ENCODE data around the gene ATG12. TPM values are rescaled to one million over a fixed set of nuclear protein-coding genes. Genes with fewer than 3 reads are reported as not detected.

ATG12 gene
- polyA plus RNA-seq, 1 of the 3 experiments (the other 2 are of a cell fraction): 29.1 TPM

- Histone ChIP-seq H3K36me3 (replicated peaks in 1 of 2; ENCODE audit: control insufficient read depth in 1 of 2, insufficient read depth in 2 of 2, low read length in 1 of 2) (peaks cover 17 to 20% of the 10 kb centered on the region in 2 experiments), H3K9me3 (no peaks in the 10 kb centered on the region), H3K4me3 (ENCODE audit: low read depth in 2 of 2, low read length in 1 of 2) (no peak overlapping the region), H3F3A (replicated peaks; ENCODE audit: insufficient read depth) (no peaks in the 10 kb centered on the region), H4K20me1 (ENCODE audit: insufficient read depth) (no peaks in the 10 kb centered on the region), H3K79me2 (ENCODE audit: insufficient read depth) (peaks cover 9% of the 10 kb centered on the region), H2AFZ (ENCODE audit: low read depth) (no peak overlapping the region), H3K4me2 (no peak overlapping the region), H3K4me1 (ENCODE audit: control insufficient read depth in 1 of 2, insufficient read depth in 2 of 2, low read depth in 1 of 2, low read length in 1 of 2) (no peaks in the 10 kb centered on the region), H3K9ac (no peak overlapping the region), H3K27me3 (ENCODE audit: insufficient read depth) (no peaks in the 10 kb centered on the region), H3K9me2 (no peaks in the 10 kb centered on the region), H3K27ac (ENCODE audit: low read depth in 2 of 2, low read length in 1 of 2) (no peak overlapping the region)
- POLR2A ChIA-PET: no interaction called here
- no peak for DNase-seq
- TF ChIP-seq MAX (IDR thresholded peaks at IDR 0.05; ENCODE audit: low read depth) (no peak), CHD2 (IDR thresholded peaks at IDR 0.05; ENCODE audit: low read length, partially characterized antibody) (no peak), TEAD4 (IDR thresholded peaks at IDR 0.05; ENCODE audit: borderline replicate concordance, insufficient read depth) (no peak), YY1 (IDR thresholded peaks at IDR 0.05; ENCODE audit: low read depth) (no peak), SMC3 (IDR thresholded peaks at IDR 0.05; ENCODE audit: low read depth, low read length) (no peak), MXI1 (IDR thresholded peaks at IDR 0.05; ENCODE audit: low read depth, low read length) (no peak), NRF1 (IDR thresholded peaks at IDR 0.05; ENCODE audit: low read depth, low read length) (no peak), TAF1 (IDR thresholded peaks at IDR 0.05; ENCODE audit: borderline replicate concordance, low read depth, low read length) (no peak), JUND (IDR thresholded peaks at IDR 0.05) (no peak), TCF12 (IDR thresholded peaks at IDR 0.05) (no peak), EP300 (IDR thresholded peaks at IDR 0.05; ENCODE audit: borderline replicate concordance in 1 of 2, low read depth in 1 of 2, low read length in 1 of 2) (no peak), FOXM1 (IDR thresholded peaks at IDR 0.05; ENCODE audit: low read depth) (no peak), MEF2A (IDR thresholded peaks at IDR 0.05; ENCODE audit: borderline replicate concordance, low read depth) (no peak), EZH2phosphoT487 (IDR thresholded peaks at IDR 0.05; ENCODE audit: borderline replicate concordance, low read depth) (no peak), FOXJ3 (CRISPR knock-in tag; IDR thresholded peaks at IDR 0.05) (no peak), NFIC (IDR thresholded peaks at IDR 0.05; ENCODE audit: borderline replicate concordance) (no peak), IRF3 (IDR thresholded peaks at IDR 0.05; ENCODE audit: low read depth, low read length) (no peak), GATA2 (CRISPR knock-in tag; IDR thresholded peaks at IDR 0.05) (no peak)
- 95% methylated on average over 1 of the region's 1 CpG for WGBS (ENCODE audit: low lambda C conversion rate)
- CTCF ChIA-PET: interaction anchor here (0.9 to 1.0 kb wide), 3 partner anchors 10 to 195 kb away, joined by 3 read pairs; no protein-coding TSS in a partner anchor
These were observed 32.0 kb upstream of the ATG12 start for GRCh38 chr5:115873392-115873791.

- H3K79me2 ChIP-seq (ENCODE audit: insufficient read depth): no peaks in the 10 kb centered on the region; the same call in 1 of the 2 replicates
- H3K4me1 ChIP-seq (ENCODE audit: control insufficient read depth in 1 of 2, insufficient read depth in 2 of 2, low read depth in 1 of 2, low read length in 1 of 2): no peaks in the 10 kb centered on the region
- H3K9ac ChIP-seq: no peak overlapping the region
- no peak overlapping the region for H3K4me2 ChIP-seq
- ChIA-PET POLR2A (no interaction called here), CTCF (no interaction called here)
- no peak overlapping the region for H2AFZ ChIP-seq (ENCODE audit: low read depth)
- WGBS (ENCODE audit: low lambda C conversion rate): 98% methylated on average over 2 of the region's 2 CpGs
- H3K9me2 ChIP-seq: no peaks in the 10 kb centered on the region
- H3K4me3 ChIP-seq (ENCODE audit: low read depth in 2 of 2, low read length in 1 of 2): no peak overlapping the region
- H3K27me3 ChIP-seq (ENCODE audit: insufficient read depth): no peaks in the 10 kb centered on the region
- peaks cover 17 to 20% of the 10 kb centered on the region in 2 experiments for H3K36me3 ChIP-seq (replicated peaks in 1 of 2; ENCODE audit: control insufficient read depth in 1 of 2, insufficient read depth in 2 of 2, low read length in 1 of 2)
- H4K20me1 ChIP-seq (ENCODE audit: insufficient read depth): no peaks in the 10 kb centered on the region
- no peaks in the 10 kb centered on the region for H3F3A ChIP-seq (replicated peaks; ENCODE audit: insufficient read depth)
- H3K27ac ChIP-seq (ENCODE audit: low read depth in 2 of 2, low read length in 1 of 2): no peak overlapping the region
- TF ChIP-seq FOXJ3 (CRISPR knock-in tag; IDR thresholded peaks at IDR 0.05): no peak
- TF ChIP-seq CHD2 (IDR thresholded peaks at IDR 0.05; ENCODE audit: low read length, partially characterized antibody): no peak
- no peak for TF ChIP-seq FOSL2 (IDR thresholded peaks at IDR 0.05; ENCODE audit: borderline replicate concordance, low read depth)
- TF ChIP-seq NRF1 (IDR thresholded peaks at IDR 0.05; ENCODE audit: low read depth, low read length): no peak
- no peak for TF ChIP-seq RXRA (IDR thresholded peaks at IDR 0.05; ENCODE audit: borderline replicate concordance, low read depth)
- no peak for TF ChIP-seq TCF12 (IDR thresholded peaks at IDR 0.05)
- no peak for TF ChIP-seq RCOR1 (IDR thresholded peaks at IDR 0.05; ENCODE audit: low read length)
- no peak for TF ChIP-seq REST (IDR thresholded peaks at IDR 0.05; ENCODE audit: low read depth, low read length)
- TF ChIP-seq MEF2A (IDR thresholded peaks at IDR 0.05; ENCODE audit: borderline replicate concordance, low read depth): no peak
- H3K9me3 ChIP-seq: no peaks in the 10 kb centered on the region
- no peak for DNase-seq
These were observed 31.1 kb upstream of the ATG12 start for GRCh38 chr5:115872447-115872846.

Measured in SK-N-SH (cell line).